Karpas-422 (cell line): ENCODE data around the gene PIEZO1. TPM values are rescaled to one million over a fixed set of nuclear protein-coding genes. Genes with fewer than 3 reads are reported as not detected.
A peak's percentile ranks its signal among the peaks of the same experiment; 100 is the strongest.

Experiments used
- DNase-seq: peaks from one replicate; pipeline ENCODE4 v3.0.0-alpha.2; 2015
- H2AFZ ChIP-seq: fragments of 200-600 bp; sonication (generic); 2 replicates; pipeline ENCODE4 v1.6.1; 2014; ENCODE audit warnings: antibody characterized with exemption, low read length, mixed read lengths
- H3K27ac ChIP-seq: fragments of 200-600 bp; sonication (generic); 2 replicates; pipeline ENCODE4 v1.5.1; 2014; ENCODE audit warnings: mild to moderate bottlenecking, low read length, moderate library complexity
- H3K27me3 ChIP-seq: fragments of 200-600 bp; sonication (generic); 2 replicates; pipeline ENCODE4 v1.6.1; 2014; ENCODE audit warnings: low read length, mixed read lengths
- H3K36me3 ChIP-seq: fragments of 200-600 bp; sonication (generic); 2 replicates; pipeline ENCODE4 v1.6.1; 2014; ENCODE audit warnings: low read length, mixed read lengths; ENCODE audit not compliant: insufficient read depth
- H3K4me1 ChIP-seq: fragments of 200-600 bp; sonication (generic); 2 replicates; pipeline ENCODE4 v1.6.1; 2014; ENCODE audit warnings: mild to moderate bottlenecking, low read length, mixed read lengths
- H3K4me2 ChIP-seq: fragments of 200-600 bp; sonication (generic); 2 replicates; pipeline ENCODE4 v1.6.1; 2014; ENCODE audit warnings: low read length, low read depth, mild to moderate bottlenecking; ENCODE audit not compliant: poor library complexity, severe bottlenecking
- H3K4me3 ChIP-seq: fragments of 200-600 bp; sonication (generic); 2 replicates; pipeline ENCODE4 v1.5.1; 2014; ENCODE audit warnings: mild to moderate bottlenecking, antibody characterized with exemption, low read length, mixed read lengths
- H3K79me2 ChIP-seq: fragments of 200-600 bp; sonication (generic); 2 replicates; pipeline ENCODE4 v1.6.1; 2014; ENCODE audit warnings: mild to moderate bottlenecking, low read length, mixed read lengths
- H3K9ac ChIP-seq: fragments of 200-600 bp; sonication (generic); 2 replicates; pipeline ENCODE4 v1.6.0; 2014; ENCODE audit warnings: low read length
- H3K9me2 ChIP-seq: fragments of 200-600 bp; sonication (generic), shearing (Covaris generic); replicated peaks from 2 replicates; pipeline ENCODE4 v1.6.0; 2014; ENCODE audit warnings: mild to moderate bottlenecking, low read length, moderate library complexity; ENCODE audit not compliant: insufficient read depth
- H3K9me3 ChIP-seq: fragments of 300-700, 200-600 bp; sonication (generic); 2 replicates; pipeline ENCODE4 v1.6.1; 2014; ENCODE audit warnings: low read length, mixed read lengths
- H4K20me1 ChIP-seq: fragments of 200-600 bp; sonication (generic); 2 replicates; pipeline ENCODE4 v1.6.1; 2014; ENCODE audit warnings: mild to moderate bottlenecking, antibody characterized with exemption, low read length, low read depth; ENCODE audit not compliant: insufficient read depth
- total RNA-seq: library from RNA; depleted of rRNA; stranded (reverse); fragments of >200 nt; shearing (Covaris generic); gene quantifications from 2 replicates; pipeline ENCODE4 v1.2.3, GENCODE V29; 2014; ENCODE audit warnings: low replicate concordance

The PIEZO1 gene
- total RNA-seq, 1 experiment from 2014 or later = 1.8 TPM

DNA sequence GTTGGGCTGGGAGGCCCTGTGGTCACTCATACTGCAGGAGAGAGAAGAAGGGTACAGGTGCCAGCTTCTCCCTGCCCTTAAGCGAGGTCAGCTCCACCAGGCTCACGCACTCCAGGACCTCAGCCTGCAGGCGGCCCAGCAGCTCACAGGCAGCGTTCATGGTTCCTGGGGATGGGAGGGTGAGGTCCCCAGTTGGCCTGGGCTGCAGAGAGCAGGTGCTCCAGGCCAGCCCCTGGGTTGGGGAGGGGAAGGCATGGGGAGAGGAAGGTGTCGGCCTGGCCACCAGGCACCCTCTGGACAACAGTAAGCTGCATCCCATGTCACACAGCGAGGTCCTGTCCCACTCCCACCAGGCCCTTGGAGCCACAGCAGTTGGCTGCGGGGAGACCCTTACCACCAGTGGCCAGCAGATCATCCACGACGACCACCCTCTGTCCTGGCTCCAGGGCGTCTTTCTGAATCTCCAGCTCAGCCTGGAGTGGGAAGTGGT lies 24.7 kb upstream of the PIEZO1 start:
- Histone ChIP-seq H3K36me3 (peaks cover 22% of the 10 kb centered on the region; the same call in 1 of the 2 replicates), H3K4me1 (peaks cover 34% of the 10 kb centered on the region), H3K4me2 (peak overlapping the region; percentile 79), H3K27me3 (no peaks in the 10 kb centered on the region), H3K79me2 (peaks cover 28% of the 10 kb centered on the region), H3K9me2 (no peaks in the 10 kb centered on the region), H3K27ac (peak overlapping the region; percentile 79), H3K9ac (peak overlapping the region; percentile 88), H2AFZ (no peak overlapping the region), H3K4me3 (peak overlapping the region; percentile 88), H3K9me3 (peaks cover 3% of the 10 kb centered on the region), H4K20me1 (peaks cover 37% of the 10 kb centered on the region; the same call in 1 of the 2 replicates)
- DNase-seq = peak; percentile 68

- peaks cover 34% of the 10 kb centered on the region for H3K79me2 ChIP-seq
- peak overlapping the region; percentile 88 for H3K9ac ChIP-seq
- peaks cover 22% of the 10 kb centered on the region; the same call in 1 of the 2 replicates for H3K36me3 ChIP-seq
- H3K4me3 ChIP-seq = peak overlapping the region; percentile 88; the same call in 1 of the 2 replicates
- H3K4me2 ChIP-seq = peak overlapping the region; percentile 79
- H3K9me3 ChIP-seq = peaks cover 3% of the 10 kb centered on the region
- no peaks in the 10 kb centered on the region for H3K27me3 ChIP-seq
- H3K4me1 ChIP-seq = peaks cover 37% of the 10 kb centered on the region
- H4K20me1 ChIP-seq = peaks cover 43% of the 10 kb centered on the region; the same call in 1 of the 2 replicates
- peak; percentile 60 for DNase-seq
- H3K9me2 ChIP-seq = no peaks in the 10 kb centered on the region
- H2AFZ ChIP-seq = no peak overlapping the region
- H3K27ac ChIP-seq = no peak overlapping the region
Observed at GRCh38 chr16:88809068-88809675, 24.2 kb upstream of the PIEZO1 start.

- Histone ChIP-seq H3K79me2 (peaks cover 38% of the 10 kb centered on the region), H3K27ac (no peak overlapping the region), H3K9me2 (no peaks in the 10 kb centered on the region), H3K4me2 (no peak overlapping the region), H3K9me3 (peaks cover 3% of the 10 kb centered on the region), H3K4me3 (no peak overlapping the region), H3K27me3 (no peaks in the 10 kb centered on the region), H4K20me1 (peaks cover 38% of the 10 kb centered on the region; the same call in 1 of the 2 replicates), H3K36me3 (peaks cover 22% of the 10 kb centered on the region; the same call in 1 of the 2 replicates), H3K9ac (no peak overlapping the region), H2AFZ (no peak overlapping the region), H3K4me1 (peaks cover 43% of the 10 kb centered on the region)
- peak; percentile 49 for DNase-seq
Observed at GRCh38 chr16:88807626-88808453, 22.8 kb upstream of the PIEZO1 start.

GRCh38 chr16:88807142-88807625 lies 22.2 kb upstream of the PIEZO1 start:
- no peak overlapping the region for H3K27ac ChIP-seq
- no peak overlapping the region for H2AFZ ChIP-seq
- peak; percentile 49 for DNase-seq
- H3K79me2 ChIP-seq = peaks cover 38% of the 10 kb centered on the region
- H3K27me3 ChIP-seq = no peaks in the 10 kb centered on the region
- peaks cover 35% of the 10 kb centered on the region; the same call in 1 of the 2 replicates for H4K20me1 ChIP-seq
- no peak overlapping the region for H3K4me3 ChIP-seq
- H3K4me2 ChIP-seq = no peak overlapping the region
- no peaks in the 10 kb centered on the region for H3K9me2 ChIP-seq
- peaks cover 49% of the 10 kb centered on the region for H3K4me1 ChIP-seq
- H3K36me3 ChIP-seq = peaks cover 22% of the 10 kb centered on the region; the same call in 1 of the 2 replicates
- peaks cover 3% of the 10 kb centered on the region; the same call in 1 of the 2 replicates for H3K9me3 ChIP-seq
- H3K9ac ChIP-seq = no peak overlapping the region

- Histone ChIP-seq H4K20me1 (peaks cover 32% of the 10 kb centered on the region; the same call in 1 of the 2 replicates), H3K9ac (no peak overlapping the region), H3K9me2 (no peaks in the 10 kb centered on the region), H3K4me2 (no peak overlapping the region), H3K36me3 (peaks cover 22% of the 10 kb centered on the region; the same call in 1 of the 2 replicates), H3K4me3 (no peak overlapping the region), H2AFZ (no peak overlapping the region), H3K27me3 (no peaks in the 10 kb centered on the region), H3K79me2 (peaks cover 38% of the 10 kb centered on the region), H3K27ac (no peak overlapping the region), H3K9me3 (no peaks in the 10 kb centered on the region), H3K4me1 (peaks cover 47% of the 10 kb centered on the region)
- DNase-seq = peak; percentile 45
Observed at GRCh38 chr16:88806491-88807111, 21.6 kb upstream of the PIEZO1 start.

DNA sequence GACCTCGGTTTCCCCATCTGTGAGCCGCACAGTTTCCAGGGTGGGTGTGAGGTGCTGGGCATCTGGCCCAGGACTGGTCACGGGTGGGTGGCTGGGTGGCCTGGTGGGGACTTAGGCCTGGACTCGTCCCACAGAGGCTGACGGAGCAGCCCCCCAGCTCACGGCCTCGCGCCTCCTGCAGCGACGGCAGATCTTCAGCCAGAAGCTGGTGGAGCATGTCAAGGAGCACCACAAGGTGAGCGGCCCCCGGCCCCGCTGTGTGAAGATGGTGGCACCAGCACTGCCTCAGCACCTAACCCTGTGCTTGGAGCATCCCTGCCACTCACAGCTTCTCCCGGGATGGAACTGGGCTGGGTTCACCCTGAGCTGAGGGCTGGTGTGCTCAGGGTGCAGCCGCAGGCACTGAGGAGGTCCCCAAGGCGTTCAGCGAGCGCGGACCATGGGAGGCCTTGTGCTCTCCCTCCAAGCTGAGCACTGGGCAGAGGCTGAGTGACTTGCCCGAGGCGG lies 20.9 kb upstream of the PIEZO1 start:
- Histone ChIP-seq H3K9me3 (no peaks in the 10 kb centered on the region), H3K9me2 (no peaks in the 10 kb centered on the region), H2AFZ (no peak overlapping the region), H3K4me1 (peaks cover 44% of the 10 kb centered on the region), H3K9ac (no peak overlapping the region), H3K4me2 (peak overlapping the region; percentile 97), H4K20me1 (peaks cover 32% of the 10 kb centered on the region; the same call in 1 of the 2 replicates), H3K36me3 (peaks cover 22% of the 10 kb centered on the region; the same call in 1 of the 2 replicates), H3K4me3 (no peak overlapping the region), H3K79me2 (peaks cover 36% of the 10 kb centered on the region), H3K27ac (no peak overlapping the region), H3K27me3 (no peaks in the 10 kb centered on the region)
- DNase-seq = peak; percentile 39

GRCh38 chr16:88805340-88805715 lies 20.3 kb upstream of the PIEZO1 start:
- Histone ChIP-seq H3K4me3 (peak overlapping the region; percentile 99; the same call in 1 of the 2 replicates), H3K4me1 (peaks cover 38% of the 10 kb centered on the region), H3K79me2 (peaks cover 30% of the 10 kb centered on the region), H3K9me2 (no peaks in the 10 kb centered on the region), H3K9ac (peak overlapping the region; percentile 98), H2AFZ (no peak overlapping the region), H3K9me3 (no peaks in the 10 kb centered on the region), H3K27me3 (no peaks in the 10 kb centered on the region), H3K4me2 (peak overlapping the region; percentile 97), H3K36me3 (peaks cover 22% of the 10 kb centered on the region; the same call in 1 of the 2 replicates), H3K27ac (peak overlapping the region; percentile 79; the same call in 1 of the 2 replicates), H4K20me1 (peaks cover 26% of the 10 kb centered on the region; the same call in 1 of the 2 replicates)
- DNase-seq = no peak
